Testis (tissue), 2 donors: ENCODE measurements around the gene SDHAF3.

Experiments used
- CTCF ChIP-seq, 3 experiments: fragments of 450-650 bp in 2 of 3; fragments of 200-600 bp in 1 of 3; sonication (generic) in 1 of 3; IDR thresholded peaks; one replicate each; pipeline ENCODE4 v1.5.1; 2016 to 2019; ENCODE audit warnings: antibody characterized with exemption in 3 of 3, mild to moderate bottlenecking in 2 of 3, moderate library complexity in 1 of 3
- POLR2A ChIP-seq: fragments of 450-650 bp; IDR thresholded peaks from one replicate; pipeline ENCODE4 v1.6.1; 2017; ENCODE audit warnings: antibody characterized with exemption, mild to moderate bottlenecking, moderate library complexity

GRCh38 chr7:97090761-97091353, 26.6 kb upstream of the SDHAF3 start:
- TF ChIP-seq CTCF (IDR thresholded peaks at IDR 0.05) (no peak), POLR2A (no peak)
